ENCODE data around the gene TDRD1. TPM values are rescaled to one million over a fixed set of nuclear protein-coding genes. Genes with fewer than 3 reads are reported as not detected.

Gene TDRD1
- total RNA-seq, 4 donors from 2014 or later: 0.17 to 0.42 (median 0.40) TPM; not detected in 1

DNA sequence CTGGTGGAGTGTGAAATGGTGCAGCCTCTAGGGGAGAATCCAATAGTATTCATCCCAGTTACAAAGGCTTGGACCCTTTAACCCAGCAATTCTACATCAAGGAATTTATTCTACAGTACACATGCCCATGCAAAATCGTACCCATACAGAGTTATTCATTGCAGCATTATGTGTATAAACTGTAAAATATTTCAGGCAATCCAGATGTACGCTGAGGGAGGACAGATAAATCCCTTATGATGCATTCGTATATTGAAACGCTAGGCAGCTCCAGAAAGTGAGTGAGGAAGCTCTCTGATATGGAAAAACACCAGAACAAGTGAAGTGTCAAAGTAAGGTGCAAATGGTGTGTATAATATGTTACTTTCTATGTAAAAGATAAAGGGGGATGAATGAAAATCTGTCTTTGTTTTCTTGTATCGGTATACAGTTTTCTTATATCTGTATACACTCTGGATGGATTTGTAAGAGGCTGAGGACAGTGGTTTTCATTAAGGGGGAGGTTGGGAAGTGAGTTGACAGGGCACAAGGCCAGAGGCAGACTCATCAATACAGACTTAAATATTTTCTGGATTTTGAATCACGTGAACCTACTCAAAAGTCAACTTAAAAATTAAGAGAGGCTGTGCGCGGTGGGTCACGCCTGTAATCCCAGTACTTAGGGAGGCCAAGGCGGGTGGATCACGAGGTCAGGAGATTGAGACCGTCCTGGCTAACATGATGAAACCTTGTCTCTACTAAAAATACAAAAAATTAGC, 77.0 kb downstream of the TDRD1 start:
- TF ChIP-seq POLR2AphosphoS5 (IDR thresholded peaks at IDR 0.05): no peak
- TF ChIP-seq POLR2A (IDR thresholded peaks at IDR 0.05): no peak
- no peak for TF ChIP-seq EP300 (IDR thresholded peaks at IDR 0.05)
- TF ChIP-seq, protein P1, sequence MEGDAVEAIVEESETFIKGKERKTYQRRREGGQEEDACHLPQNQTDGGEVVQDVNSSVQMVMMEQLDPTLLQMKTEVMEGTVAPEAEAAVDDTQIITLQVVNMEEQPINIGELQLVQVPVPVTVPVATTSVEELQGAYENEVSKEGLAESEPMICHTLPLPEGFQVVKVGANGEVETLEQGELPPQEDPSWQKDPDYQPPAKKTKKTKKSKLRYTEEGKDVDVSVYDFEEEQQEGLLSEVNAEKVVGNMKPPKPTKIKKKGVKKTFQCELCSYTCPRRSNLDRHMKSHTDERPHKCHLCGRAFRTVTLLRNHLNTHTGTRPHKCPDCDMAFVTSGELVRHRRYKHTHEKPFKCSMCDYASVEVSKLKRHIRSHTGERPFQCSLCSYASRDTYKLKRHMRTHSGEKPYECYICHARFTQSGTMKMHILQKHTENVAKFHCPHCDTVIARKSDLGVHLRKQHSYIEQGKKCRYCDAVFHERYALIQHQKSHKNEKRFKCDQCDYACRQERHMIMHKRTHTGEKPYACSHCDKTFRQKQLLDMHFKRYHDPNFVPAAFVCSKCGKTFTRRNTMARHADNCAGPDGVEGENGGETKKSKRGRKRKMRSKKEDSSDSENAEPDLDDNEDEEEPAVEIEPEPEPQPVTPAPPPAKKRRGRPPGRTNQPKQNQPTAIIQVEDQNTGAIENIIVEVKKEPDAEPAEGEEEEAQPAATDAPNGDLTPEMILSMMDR (IDR thresholded peaks at IDR 0.05): no peak
- H3K9me3 ChIP-seq: no peaks in the 10 kb centered on the region
- H3K4me3 ChIP-seq: no peak overlapping the region
- H3K27ac ChIP-seq: no peak overlapping the region
- 89% methylated on average over 12 of the region's 12 CpGs for WGBS
- DNase-seq (ENCODE audit: low spot score in 2 of 2): no peak
- H3K27me3 ChIP-seq: no peaks in the 10 kb centered on the region
- no peaks in the 10 kb centered on the region for H3K36me3 ChIP-seq
- peaks cover 25% of the 10 kb centered on the region for H3K4me1 ChIP-seq

DNA sequence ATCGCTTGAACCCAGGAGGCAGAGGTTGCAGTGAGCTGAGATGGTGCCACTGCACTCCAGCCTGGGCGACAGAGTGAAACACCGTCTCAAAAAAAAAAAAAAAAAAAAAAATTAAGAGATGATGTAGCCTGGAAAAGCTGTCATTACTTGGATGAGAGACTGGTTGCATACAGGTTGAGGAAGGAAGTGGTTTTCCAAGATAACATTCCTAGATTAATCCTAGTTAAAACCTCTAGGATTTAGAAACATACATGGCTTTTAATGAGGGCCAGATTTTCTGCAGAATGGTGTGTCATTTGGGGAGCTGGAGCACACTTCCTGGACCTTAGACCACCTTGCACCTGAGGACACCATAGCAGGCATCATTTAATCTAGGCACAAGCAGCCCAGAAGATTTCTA, 77.7 kb downstream of the TDRD1 start:
- H3K4me1 ChIP-seq: peaks cover 29% of the 10 kb centered on the region
- H3K9me3 ChIP-seq: no peaks in the 10 kb centered on the region
- 74% methylated on average over 3 of the region's 3 CpGs for WGBS
- H3K36me3 ChIP-seq: no peaks in the 10 kb centered on the region
- TF ChIP-seq EP300 (IDR thresholded peaks at IDR 0.05) (no peak), POLR2A (IDR thresholded peaks at IDR 0.05) (no peak), POLR2AphosphoS5 (IDR thresholded peaks at IDR 0.05) (no peak)
- TF ChIP-seq, protein P1 (IDR thresholded peaks at IDR 0.05): no peak
- no peak overlapping the region for H3K4me3 ChIP-seq
- no peak overlapping the region for H3K27ac ChIP-seq
- no peaks in the 10 kb centered on the region for H3K27me3 ChIP-seq
- DNase-seq (ENCODE audit: low spot score in 2 of 2): no peak

DNA sequence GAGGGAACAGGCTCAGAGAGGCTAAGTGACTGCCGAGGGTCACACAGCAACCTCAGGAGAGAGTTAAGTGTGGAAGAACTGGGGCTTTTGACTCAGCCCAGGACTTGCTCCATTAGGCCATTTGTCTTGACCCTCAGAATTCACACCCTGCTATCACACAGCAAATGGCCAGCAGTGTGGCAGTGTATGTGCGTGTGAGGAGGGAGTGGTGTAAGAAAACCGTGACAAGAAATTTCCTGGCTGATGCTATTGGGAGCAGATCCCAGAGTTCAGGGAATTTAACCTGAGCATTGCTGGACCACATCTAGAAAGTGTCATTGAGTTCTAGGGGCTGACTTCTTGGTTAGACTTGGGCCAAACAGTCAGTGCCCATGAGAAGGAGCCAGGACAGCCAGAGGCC, 78.3 kb downstream of the TDRD1 start:
- WGBS: 44% methylated on average over 3 of the region's 3 CpGs
- Histone ChIP-seq H3K4me3 (no peak overlapping the region), H3K27ac (peak overlapping the region; percentile 23), H3K9me3 (no peaks in the 10 kb centered on the region), H3K27me3 (no peaks in the 10 kb centered on the region), H3K36me3 (no peaks in the 10 kb centered on the region), H3K4me1 (peaks cover 29% of the 10 kb centered on the region)
- TF ChIP-seq, protein P1 (IDR thresholded peaks at IDR 0.05): no peak
- TF ChIP-seq POLR2AphosphoS5 (IDR thresholded peaks at IDR 0.05) (no peak), EP300 (IDR thresholded peaks at IDR 0.05) (no peak), POLR2A (IDR thresholded peaks at IDR 0.05) (no peak)
- no peak for DNase-seq (ENCODE audit: low spot score in 2 of 2)

DNA sequence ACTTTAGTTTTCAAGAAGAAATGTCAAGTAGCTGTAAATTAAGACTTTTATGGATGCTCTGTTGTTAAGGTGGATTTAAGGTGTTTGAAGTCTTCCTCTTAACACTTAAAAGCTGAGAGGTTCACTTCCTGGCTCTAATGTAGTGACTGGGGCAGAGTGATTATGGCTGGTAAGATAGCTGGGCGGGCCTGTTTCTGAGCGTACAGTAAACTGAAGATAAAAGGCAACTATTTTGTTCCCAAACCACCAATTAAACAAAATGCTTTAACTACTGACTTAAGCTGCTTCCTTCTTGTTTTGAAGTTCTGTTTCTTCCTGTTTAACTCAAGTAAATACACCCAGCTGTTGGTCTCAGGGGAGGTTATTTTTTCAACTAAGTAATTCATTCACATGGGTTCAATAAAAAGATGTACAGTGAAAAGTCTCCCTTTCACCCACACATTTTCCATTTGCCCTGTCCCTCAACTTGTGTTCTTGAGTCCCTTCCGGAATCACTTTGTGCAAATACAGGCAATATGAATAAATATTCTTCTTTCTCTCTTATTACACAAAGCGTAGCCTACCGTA, 79.2 kb downstream of the TDRD1 start:
- Histone ChIP-seq H3K9me3 (no peaks in the 10 kb centered on the region), H3K27ac (peak overlapping the region; percentile 23), H3K4me3 (no peak overlapping the region), H3K4me1 (peaks cover 29% of the 10 kb centered on the region), H3K27me3 (no peaks in the 10 kb centered on the region), H3K36me3 (no peaks in the 10 kb centered on the region)
- TF ChIP-seq POLR2A (IDR thresholded peaks at IDR 0.05): no peak
- no peak for TF ChIP-seq POLR2AphosphoS5 (IDR thresholded peaks at IDR 0.05)
- TF ChIP-seq EP300 (IDR thresholded peaks at IDR 0.05): no peak
- TF ChIP-seq, protein P1 (IDR thresholded peaks at IDR 0.05): no peak
- WGBS: 55% methylated on average over 5 of the region's 5 CpGs
- DNase-seq (ENCODE audit: low spot score in 2 of 2): no peak

DNA sequence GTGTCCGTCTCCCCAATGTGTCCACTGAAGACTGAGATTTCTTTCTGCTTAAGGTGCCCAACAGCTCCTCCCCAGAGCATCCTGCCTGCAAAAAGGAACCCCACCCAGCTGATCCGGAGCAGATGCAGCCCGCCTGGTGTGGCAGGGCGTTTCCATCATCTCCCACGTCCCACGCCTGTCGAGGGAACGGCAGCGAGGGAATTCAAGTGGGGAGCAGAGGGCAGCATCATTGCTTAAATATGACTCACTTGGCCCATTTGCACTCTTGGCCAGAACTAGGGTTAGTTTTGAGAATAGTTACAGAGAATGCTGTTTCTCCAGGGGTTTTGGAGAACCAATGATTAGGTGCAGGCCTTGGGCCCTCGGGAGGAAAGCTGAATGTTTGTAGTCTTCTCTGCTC, 80.7 kb downstream of the TDRD1 start:
- WGBS: 46% methylated on average over 10 of the region's 10 CpGs
- TF ChIP-seq POLR2AphosphoS5 (IDR thresholded peaks at IDR 0.05): peak in 1 of 3 donors; percentile 47
- TF ChIP-seq, protein P1 (IDR thresholded peaks at IDR 0.05): no peak

More for the DNA sequence above, 80.7 kb downstream of the TDRD1 start:
- Histone ChIP-seq H3K27ac (no peak overlapping the region), H3K9me3 (no peaks in the 10 kb centered on the region), H3K4me3 (no peak overlapping the region), H3K4me1 (peaks cover 32% of the 10 kb centered on the region), H3K36me3 (no peaks in the 10 kb centered on the region), H3K27me3 (no peaks in the 10 kb centered on the region)
- DNase-seq (ENCODE audit: low spot score in 2 of 2): peak; percentile 78 to 88

Data from suprapubic skin (tissue), 4 donors.